HCT116 (cell line): ENCODE measurements around the gene MAPK14. TPM values are rescaled to one million over a fixed set of nuclear protein-coding genes. Genes with fewer than 3 reads are reported as not detected.

Experiments
- ATAC-seq: fragments of 200-7000 bp; cut with Tn5 transposase; 2 replicates; pipeline ENCODE4 v1.9.1; 2020; ENCODE audit warnings: mild to moderate bottlenecking, moderate library complexity
- BruUV-seq: library from RNA; stranded (reverse); fragments of 400-500 nt; replicated peaks from 2 replicates; lab custom pipeline; 2021; lab: Mats Ljungman, UMichigan
- CTCF ChIA-PET: fragments of 300-600 bp; sonication (Branson Sonifier 250); formaldehyde crosslinking; loops from one replicate; lab custom pipeline; 2021; ENCODE audit warnings: antibody characterized with exemption; lab: Charles Lee
- POLR2A ChIA-PET: fragments of 300-600, 350-600 bp; sonication (Branson Sonifier 250); formaldehyde crosslinking; loops from one replicate; lab custom pipeline; 2021; ENCODE audit warnings: antibody characterized with exemption; lab: Charles Lee
- RAD21 ChIA-PET, 2 experiments: fragments of 300-600 bp; sonication (Branson Sonifier 250); formaldehyde crosslinking; loops; one replicate each; lab custom pipeline; 2023; ENCODE audit warnings: low total read pairs in 2 of 2; ENCODE audit not compliant: uncharacterized antibody in 2 of 2, unreplicated experiment in 2 of 2, low non-redundant PET in 1 of 2; lab: Charles Lee
- DNase-seq: peaks from one replicate; pipeline ENCODE4 v3.0.0-alpha.2; 2010; ENCODE audit warnings: low read depth, low spot score
- H2AFZ ChIP-seq: fragments of 200-600 bp; shearing (Covaris generic), sonication (generic); 2 replicates; pipeline ENCODE4 v1.6.1; 2017; ENCODE audit warnings: low read depth, mixed run types, mixed read lengths, antibody characterized with exemption, low read length; ENCODE audit not compliant: poor library complexity, severe bottlenecking
- H3K27ac ChIP-seq: 2 replicates; pipeline ENCODE4 v1.5.1; 2012; ENCODE audit warnings: low read depth, low read length
- H3K27me3 ChIP-seq: fragments of 200-600 bp; sonication (generic); 2 replicates; pipeline ENCODE4 v1.6.1; 2016; ENCODE audit warnings: mixed run types, low read length, mixed read lengths; ENCODE audit not compliant: insufficient read depth
- H3K36me3 ChIP-seq, 2 experiments: fragments of 200-500 bp in 1 of 2; fragments of 200-600 bp in 1 of 2; sonication (Bioruptor generic) in 1 of 2; sonication (generic) in 1 of 2; 2 replicates each; pipeline versions ENCODE4 v1.5.1 to v1.6.1; 2014 to 2016; ENCODE audit warnings: low read length in 2 of 2, inconsistent platforms in 1 of 2, mixed read lengths in 1 of 2, mixed run types in 1 of 2; ENCODE audit not compliant: insufficient read depth in 2 of 2, control insufficient read depth in 1 of 2
- H3K4me1 ChIP-seq, 2 experiments: fragments of 200-600 bp in 1 of 2; sonication (generic) in 1 of 2; 2 replicates each; pipeline versions ENCODE4 v1.5.1 to v1.6.1; 2012 to 2017; ENCODE audit warnings: low read length in 2 of 2, inconsistent platforms in 1 of 2, mild to moderate bottlenecking in 1 of 2, mixed read lengths in 1 of 2, mixed run types in 1 of 2, moderate library complexity in 1 of 2; ENCODE audit not compliant: insufficient read depth in 2 of 2, control insufficient read depth in 1 of 2
- H3K4me2 ChIP-seq: fragments of 200-600 bp; sonication (generic); 2 replicates; pipeline ENCODE4 v1.6.1; 2017; ENCODE audit warnings: mixed run types, low read length, mixed read lengths
- H3K4me3 ChIP-seq, 2 experiments: fragments of 200-600 bp in 1 of 2; sonication (generic) in 1 of 2; replicated peaks in 1 of 2; 2 replicates each; pipeline ENCODE4 v1.5.1; 2011 to 2016; ENCODE audit warnings: low read length in 2 of 2, control low read depth in 1 of 2, low read depth in 1 of 2, mild to moderate bottlenecking in 1 of 2, mixed read lengths in 1 of 2, mixed run types in 1 of 2
- H3K79me2 ChIP-seq: fragments of 200-600 bp; sonication (generic); 2 replicates; pipeline ENCODE4 v1.6.1; 2017; ENCODE audit warnings: mild to moderate bottlenecking, mixed run types, low read length, moderate library complexity, mixed read lengths; ENCODE audit not compliant: insufficient read depth
- H3K9ac ChIP-seq: fragments of 200-600 bp; sonication (generic); 2 replicates; pipeline ENCODE4 v1.6.1; 2016; ENCODE audit warnings: low read length, mixed read lengths
- H3K9me2 ChIP-seq: fragments of 200-600 bp; sonication (generic), shearing (Covaris generic); 2 replicates; pipeline ENCODE4 v1.6.1; 2017; ENCODE audit warnings: mixed run types, mild to moderate bottlenecking, moderate library complexity; ENCODE audit not compliant: insufficient read depth
- H3K9me3 ChIP-seq, 2 experiments: fragments of 200-500 bp in 1 of 2; fragments of 200-600 bp in 1 of 2; sonication (Bioruptor generic) in 1 of 2; sonication (generic) in 1 of 2; 2 replicates each; pipeline ENCODE4 v1.6.1; 2014 to 2017; ENCODE audit warnings: low read length in 2 of 2, mixed read lengths in 2 of 2, inconsistent platforms in 1 of 2, low read depth in 1 of 2, mild to moderate bottlenecking in 1 of 2, mixed run types in 1 of 2, moderate library complexity in 1 of 2; ENCODE audit not compliant: control insufficient read depth in 1 of 2, insufficient read depth in 1 of 2
- H4K20me1 ChIP-seq: fragments of 200-600 bp; sonication (generic), shearing (Covaris generic); 2 replicates; pipeline ENCODE4 v1.6.1; 2017; ENCODE audit warnings: mixed run types, mild to moderate bottlenecking, moderate library complexity; ENCODE audit not compliant: insufficient read depth
- ATF3 ChIP-seq: IDR thresholded peaks from 2 replicates; pipeline ENCODE4 v1.6.1; 2012
- CBX3 ChIP-seq: IDR thresholded peaks from 2 replicates; pipeline ENCODE4 v1.6.1; 2012; ENCODE audit warnings: low read depth
- CEBPB ChIP-seq: IDR thresholded peaks from 2 replicates; pipeline ENCODE4 v1.6.1; 2012; ENCODE audit warnings: low read depth
- EGR1 ChIP-seq: IDR thresholded peaks from 2 replicates; pipeline ENCODE4 v1.6.1; 2012; ENCODE audit warnings: low read depth
- ELF1 ChIP-seq: IDR thresholded peaks from 2 replicates; pipeline ENCODE4 v1.6.1; 2012; ENCODE audit warnings: low read depth, borderline replicate concordance
- EZH2 ChIP-seq: fragments of 200-600 bp; sonication (generic); IDR thresholded peaks from 2 replicates; pipeline ENCODE4 v1.6.1; 2017; ENCODE audit warnings: antibody characterized with exemption, mixed run types
- EZH2phosphoT487 ChIP-seq: fragments of 200-600 bp; IDR thresholded peaks from 2 replicates; pipeline ENCODE4 v1.6.1; 2018; ENCODE audit warnings: antibody characterized with exemption, borderline replicate concordance
- FOSL1 ChIP-seq: IDR thresholded peaks from 2 replicates; pipeline ENCODE4 v1.6.1; 2012; ENCODE audit warnings: low read depth
- MAX ChIP-seq: IDR thresholded peaks from 2 replicates; pipeline ENCODE4 v1.6.1; 2012
- SIN3A ChIP-seq: IDR thresholded peaks from 2 replicates; pipeline ENCODE4 v1.6.1; 2012; ENCODE audit warnings: low read depth
- SRF ChIP-seq: IDR thresholded peaks from 2 replicates; pipeline ENCODE4 v1.6.1; 2012; ENCODE audit warnings: low read depth
- TCF7L2 ChIP-seq: IDR thresholded peaks from 2 replicates; pipeline ENCODE4 v1.7.0; 2011; ENCODE audit warnings: borderline replicate concordance, inconsistent platforms; ENCODE audit not compliant: insufficient read depth, insufficient read length; ENCODE audit errors: extremely low read depth
- YY1 ChIP-seq: IDR thresholded peaks from 2 replicates; pipeline ENCODE4 v1.6.1; 2011; ENCODE audit warnings: low read length, low read depth, moderate library complexity, mild to moderate bottlenecking; ENCODE audit not compliant: insufficient replicate concordance; ENCODE audit errors: extremely low read depth
- ZNF274 ChIP-seq: fragments of 200-500 bp; sonication (Bioruptor generic); IDR thresholded peaks from 2 replicates; pipeline ENCODE4 v1.6.1; 2014; ENCODE audit warnings: mild to moderate bottlenecking, low read depth, low read length, inconsistent platforms
- intact Hi-C: fragments of 100-400 bp; cut with micrococcal nuclease; formaldehyde crosslinking; loops from 2 replicates; pipeline ENCODE4 v1.10.0; 2022
- total RNA-seq: library from RNA; stranded (reverse); gene quantifications from one replicate; pipeline ENCODE4 v1.2.1, GENCODE V29; 2021; ENCODE audit not compliant: unreplicated experiment

The MAPK14 gene
- total RNA-seq, 1 experiment from 2014 or later = 34.2 TPM

- H2AFZ ChIP-seq = no peak overlapping the region
- ChIA-PET POLR2A (no interaction called here), RAD21 (no interaction called here), CTCF (no interaction called here)
- ATAC-seq = no peak
- no peak for DNase-seq
- no peak overlapping the region for H3K27ac ChIP-seq
- peaks cover 0 to 5% of the 10 kb centered on the region in 2 experiments; a peak in 1 of 4 replicates for H3K36me3 ChIP-seq
- no peak for TF ChIP-seq SRF
- no peak for TF ChIP-seq TCF7L2
- no peak for TF ChIP-seq EZH2
- no peak for TF ChIP-seq YY1
- no peak for TF ChIP-seq CBX3
- no peak for TF ChIP-seq SIN3A
- TF ChIP-seq EGR1 = no peak
- TF ChIP-seq ZNF274 = no peak
- TF ChIP-seq FOSL1 = no peak
- no peak for TF ChIP-seq ELF1
- TF ChIP-seq ATF3 = no peak
- no peak for TF ChIP-seq MAX
- no peak for TF ChIP-seq EZH2phosphoT487
- no peak for TF ChIP-seq CEBPB
- intact Hi-C loops = no loop called here
- no TSS peak for BruUV-seq
- H3K9me2 ChIP-seq = no peaks in the 10 kb centered on the region
- no peaks in the 10 kb centered on the region for H3K9me3 ChIP-seq
- H3K4me2 ChIP-seq = no peak overlapping the region
- no peak overlapping the region for H3K4me3 ChIP-seq
- H3K27me3 ChIP-seq = no peaks in the 10 kb centered on the region
- H3K79me2 ChIP-seq = no peaks in the 10 kb centered on the region
- no peak overlapping the region for H3K9ac ChIP-seq
- no peaks in the 10 kb centered on the region for H4K20me1 ChIP-seq
- H3K4me1 ChIP-seq = no peaks in the 10 kb centered on the region
Measured at GRCh38 chr6:36101691-36102090, 74.1 kb downstream of the MAPK14 start.
